Measurements from ENCODE around the gene POLR3G.

POLR3G gene

GRCh38 chr5:90553711-90554110 is 79.0 kb downstream of the POLR3G start:
- DNase-seq (ENCODE audit: low spot score) = no peak

- DNase-seq (ENCODE audit: low spot score) = no peak
Observed at GRCh38 chr5:90554358-90555006, 79.8 kb downstream of the POLR3G start.

GRCh38 chr5:90555666-90556065 is 81.0 kb downstream of the POLR3G start:
- no peak for DNase-seq (ENCODE audit: low spot score)

GRCh38 chr5:90557391-90557790 is 82.7 kb downstream of the POLR3G start:
- no peak for DNase-seq (ENCODE audit: low spot score)

- DNase-seq (ENCODE audit: low spot score) = no peak
Observed at GRCh38 chr5:90557871-90558270, 83.2 kb downstream of the POLR3G start.

- DNase-seq (ENCODE audit: low spot score) = no peak
Observed at GRCh38 chr5:90558344-90559192, 83.9 kb downstream of the POLR3G start, which contains the start of gene ADGRV1. TSS of gene ADGRV1 (plus strand) at chr5:90558797. CDS start at chr5:90558896, 99 bp downstream.

- DNase-seq (ENCODE audit: low spot score) = no peak
Observed at GRCh38 chr5:90560771-90561170, 86.1 kb downstream of the POLR3G start.

GRCh38 chr5:90561766-90562165 is 87.1 kb downstream of the POLR3G start:
- DNase-seq (ENCODE audit: low spot score) = no peak

GRCh38 chr5:90562341-90562740 is 87.7 kb downstream of the POLR3G start:
- DNase-seq (ENCODE audit: low spot score) = no peak

- no peak for DNase-seq (ENCODE audit: low spot score)
Observed at GRCh38 chr5:90563108-90563507, 88.4 kb downstream of the POLR3G start.
